SKM-1 treated with dmso at 0.1 percent for 144 hours (cell line): Measurements from ENCODE around the gene RPLP2.

Experiments
- DNase-seq: peaks from one replicate; lab custom pipeline; 2025; ENCODE audit not compliant: unreplicated experiment; lab: John Stamatoyannopoulos, UW

The RPLP2 gene

GRCh38 chr11:803770-804598 lies 5.8 kb upstream of the RPLP2 start:
- no peak for DNase-seq

- no peak for DNase-seq
These were observed 5.2 kb upstream of the RPLP2 start for GRCh38 chr11:804599-804964.

GRCh38 chr11:808427-809286 lies 1.1 kb upstream of the RPLP2 start:
- no peak for DNase-seq

GRCh38 chr11:810040-810567 lies 337 bp downstream of the RPLP2 start:
- DNase-seq: no peak

GRCh38 chr11:811446-812245 lies 1.9 kb downstream of the RPLP2 start:
- no peak for DNase-seq

GRCh38 chr11:812390-812789 lies 2.6 kb downstream of the RPLP2 start:
- DNase-seq: no peak

GRCh38 chr11:813072-813455 lies 3.3 kb downstream of the RPLP2 start:
- no peak for DNase-seq

- no peak for DNase-seq
These were observed 3.8 kb downstream of the RPLP2 start for GRCh38 chr11:813456-814096.

GRCh38 chr11:815675-816432 lies 6.1 kb downstream of the RPLP2 start:
- no peak for DNase-seq

- DNase-seq: no peak
These were observed 6.6 kb downstream of the RPLP2 start for GRCh38 chr11:816433-816779.

- DNase-seq: no peak
These were observed 8.8 kb downstream of the RPLP2 start, which contains the start of gene PNPLA2 for GRCh38 chr11:818396-819128. Gene PNPLA2 (plus strand): TSS chr11:818914. CDS start chr11:819719, 805 bp downstream.

- DNase-seq: peak; percentile 86
These were observed 9.6 kb downstream of the RPLP2 start for GRCh38 chr11:819129-819931.

GRCh38 chr11:819943-820649 lies 10.3 kb downstream of the RPLP2 start:
- peak; percentile 66 for DNase-seq

GRCh38 chr11:820655-821511 lies 11.1 kb downstream of the RPLP2 start:
- DNase-seq: no peak

GRCh38 chr11:821512-822371 lies 12.0 kb downstream of the RPLP2 start:
- no peak for DNase-seq
